ENCODE measurements around the gene AAK1. TPM values are rescaled to one million over a fixed set of nuclear protein-coding genes. Genes with fewer than 3 reads are reported as not detected.

AAK1 gene
- total and polyA plus RNA-seq, 10 of the 15 experiments (the other 5 are each of a cell fraction or from before 2014, with no cell fraction given) = 2.9 to 41.4 (median 17.5) TPM

- intact Hi-C loops (cut with micrococcal nuclease; ENCODE audit: unreplicated experiment) = no loop called here
- Histone ChIP-seq H3K4me2 (ENCODE audit: control insufficient read depth, insufficient read depth) (no peak overlapping the region), H3K9me3 (replicated peaks; ENCODE audit: control insufficient read depth, insufficient read depth, low read length) (peaks cover 3% of the 10 kb centered on the region; the same call in 2 of the 3 replicates), H3K79me2 (ENCODE audit: control insufficient read depth, insufficient read depth, low read length) (no peaks in the 10 kb centered on the region), H3K4me3 (no peak overlapping the region), H3K9ac (ENCODE audit: control insufficient read depth, insufficient read depth, low read length) (no peak overlapping the region), H4K20me1 (ENCODE audit: control insufficient read depth, insufficient read depth) (no peaks in the 10 kb centered on the region), H3K4me1 (ENCODE audit: control insufficient read depth, insufficient read depth, low read length) (no peaks in the 10 kb centered on the region), H3K27ac (ENCODE audit: control insufficient read depth, insufficient read depth) (no peak overlapping the region), H3K36me3 (ENCODE audit: control insufficient read depth in 2 of 2, insufficient read depth in 2 of 2, low read length in 1 of 2) (no peaks in the 10 kb centered on the region), H2AFZ (ENCODE audit: control insufficient read depth, low read depth, low read length) (no peak overlapping the region), H3K27me3 (replicated peaks in 1 of 2; ENCODE audit: control insufficient read depth in 2 of 2, insufficient read depth in 2 of 2, low read length in 1 of 2) (no peaks in the 10 kb centered on the region)
- BruUV-seq (replicated peaks) = no TSS peak
- TF ChIP-seq CUX1 (IDR thresholded peaks at IDR 0.05; ENCODE audit: insufficient replicate concordance, low read depth, low read length) (no peak), TBL1XR1 (IDR thresholded peaks at IDR 0.05; ENCODE audit: low read depth, low read length) (no peak), EGR1 (IDR thresholded peaks at IDR 0.05; ENCODE audit: borderline replicate concordance in 1 of 2, low read depth in 2 of 2, low read length in 2 of 2) (no peak), KLF5 (IDR thresholded peaks at IDR 0.05; ENCODE audit: partially characterized antibody) (no peak), JUND (IDR thresholded peaks at IDR 0.05; ENCODE audit: low read depth, low read length) (no peak), ZBED1 (IDR thresholded peaks at IDR 0.05; ENCODE audit: borderline replicate concordance) (no peak), MEF2A (IDR thresholded peaks at IDR 0.05; ENCODE audit: insufficient read depth, low read depth, low read length) (no peak), GABPA (IDR thresholded peaks at IDR 0.05; ENCODE audit: low read depth) (no peak)
- 39% methylated on average over 2 of the region's 2 CpGs for WGBS (ENCODE audit: insufficient coverage, insufficient replicate concordance, low lambda C conversion rate, missing lambda C conversion rate)
- SMC1A ChIA-PET (ENCODE audit: uncharacterized antibody, unreplicated experiment) = no interaction called here
- CTCF ChIA-PET = no interaction called here
- ATAC-seq (no peak), FAIRE-seq (no peak), DNase-seq (ENCODE audit: low read depth, low spot score) (no peak)
- RAD21 ChIA-PET (ENCODE audit: unreplicated experiment) = no interaction called here
- POLR2A ChIA-PET = no interaction called here
- in situ Hi-C loops (cut with MboI) = no loop called here
These were observed 26.1 kb upstream of the AAK1 start for GRCh38 chr2:69669666-69670065.

Measured in GM12878 (cell line).